Naive thymus-derived CD4-positive, alpha-beta T cell (primary cell): ENCODE results near the gene FOXO3. TPM values are rescaled to one million over a fixed set of nuclear protein-coding genes. Genes with fewer than 3 reads are reported as not detected.
"Not testable (repeated sequence)": the region's sequence is repeated elsewhere in the genome, so short reads cannot be mapped to it uniquely, and the experiment has no call there.

Experiments used
- ATAC-seq: fragments of 150-1000 bp; cut with Tn5 transposase; 2 replicates; pipeline ENCODE4 v1.10.0; 2021; ENCODE audit warnings: mild to moderate bottlenecking, moderate library complexity
- CTCF ChIA-PET: fragments of 350-600 bp; sonication (Branson Sonifier 250); formaldehyde crosslinking; loops from one replicate; lab custom pipeline; 2021; ENCODE audit warnings: antibody characterized with exemption; lab: Charles Lee
- POLR2A ChIA-PET: fragments of 350-600 bp; sonication (Branson Sonifier 250); formaldehyde crosslinking; loops from one replicate; lab custom pipeline; 2021; ENCODE audit warnings: antibody characterized with exemption, inconsistent platforms; lab: Charles Lee
- DNase-seq, 9 donors: peaks; one replicate each; pipeline versions ENCODE4 v3.0.0 to v3.0.0-alpha.2; 2020 to 2022; ENCODE audit warnings: mixed read lengths in 1 of 9
- H3K27ac ChIP-seq: one replicate; pipeline ENCODE4 v1.7.0; 2013; ENCODE audit warnings: mild to moderate bottlenecking, low read depth, low read length, moderate library complexity
- H3K27me3 ChIP-seq, 2 donors: one replicate each; pipeline ENCODE4 v1.7.0; 2013; ENCODE audit warnings: low read length in 2 of 2, mild to moderate bottlenecking in 2 of 2, moderate library complexity in 2 of 2; ENCODE audit not compliant: control insufficient read depth in 2 of 2, insufficient read depth in 2 of 2
- H3K36me3 ChIP-seq, 3 experiments: 1 replicate in 2 of 3; 2 replicates in 1 of 3; pipeline ENCODE4 v1.7.0; 2013; ENCODE audit warnings: low read length in 3 of 3, mild to moderate bottlenecking in 3 of 3, moderate library complexity in 1 of 3; ENCODE audit not compliant: insufficient read depth in 3 of 3, control insufficient read depth in 2 of 3
- H3K4me1 ChIP-seq, 2 donors: one replicate each; pipeline ENCODE4 v1.7.0; 2013; ENCODE audit warnings: low read length in 2 of 2, mild to moderate bottlenecking in 2 of 2, moderate library complexity in 1 of 2; ENCODE audit not compliant: control insufficient read depth in 2 of 2, insufficient read depth in 2 of 2
- H3K4me3 ChIP-seq: 2 replicates; pipeline ENCODE4 v1.7.0; 2013; ENCODE audit warnings: mild to moderate bottlenecking, low read length
- H3K9me3 ChIP-seq, 3 experiments: 1 replicate in 2 of 3; 2 replicates in 1 of 3; pipeline ENCODE4 v1.7.0; 2013; ENCODE audit warnings: low read length in 3 of 3; ENCODE audit not compliant: control insufficient read depth in 2 of 3
- H3K27ac Mint-ChIP-seq, 9 donors: one replicate each; pipeline ENCODE4 v1.8.0; 2020 to 2022; ENCODE audit warnings: mixed read lengths in 9 of 9, mild to moderate bottlenecking in 8 of 9, moderate library complexity in 5 of 9, inconsistent platforms in 2 of 9
- H3K27me3 Mint-ChIP-seq, 5 donors: one replicate each; pipeline ENCODE4 v1.8.0; 2021 to 2022; ENCODE audit warnings: mixed read lengths in 5 of 5, mild to moderate bottlenecking in 1 of 5
- H3K36me3 Mint-ChIP-seq, 5 donors: one replicate each; pipeline ENCODE4 v1.8.0; 2020 to 2022; ENCODE audit warnings: mixed read lengths in 5 of 5, mild to moderate bottlenecking in 3 of 5, inconsistent platforms in 1 of 5
- H3K4me1 Mint-ChIP-seq, 7 donors: one replicate each; pipeline ENCODE4 v1.8.0; 2020 to 2022; ENCODE audit warnings: mixed read lengths in 7 of 7, mild to moderate bottlenecking in 3 of 7, inconsistent platforms in 1 of 7
- H3K4me3 Mint-ChIP-seq, 10 donors: one replicate each; pipeline ENCODE4 v1.8.0; 2020 to 2022; ENCODE audit warnings: mild to moderate bottlenecking in 10 of 10, mixed read lengths in 10 of 10, moderate library complexity in 6 of 10, inconsistent platforms in 2 of 10
- H3K9me3 Mint-ChIP-seq, 11 donors: one replicate each; pipeline ENCODE4 v1.8.0; 2020 to 2022; ENCODE audit warnings: mixed read lengths in 11 of 11, mild to moderate bottlenecking in 4 of 11, inconsistent platforms in 1 of 11, moderate library complexity in 1 of 11
- intact Hi-C, 2 donors: fragments of 100-400 bp; cut with micrococcal nuclease; formaldehyde crosslinking; loops; one replicate each; pipeline ENCODE4 v1.15.1; 2023
- polyA plus RNA-seq, 2 donors: library from polyadenylated mRNA; unstranded; fragments of 300-500 nt; fragmentation: Illumina TruSeq; gene quantifications; one replicate each; pipeline ENCODE4 v1.2.3, GENCODE V29; 2021
- total RNA-seq, 6 experiments: library from RNA in 5 of 6; stranded (reverse) in 5 of 6; gene quantifications; 1 replicate in 5 of 6; 2 replicates in 1 of 6; pipeline ENCODE4 v1.2.3 and lab custom pipeline; 2021 to 2026

FOXO3 gene
- total and polyA plus RNA-seq, 7 experiments from 2014 or later, result 11.6 to 39.5 (median 20.5) TPM

GRCh38 chr6:108682383-108683119, 121.8 kb downstream of the FOXO3 start:
- H3K4me1 Mint-ChIP-seq, H3K27ac Mint-ChIP-seq, H3K4me3 ChIP-seq, H3K4me3 Mint-ChIP-seq, DNase-seq, CTCF ChIA-PET, intact Hi-C loops, POLR2A ChIA-PET, H3K27me3 Mint-ChIP-seq, ATAC-seq, H3K27me3 ChIP-seq, H3K36me3 ChIP-seq, H3K4me1 ChIP-seq, H3K9me3 ChIP-seq, H3K9me3 Mint-ChIP-seq, H3K27ac ChIP-seq: not testable (repeated sequence)
- H3K36me3 Mint-ChIP-seq, result peaks cover 7 to 46% (median 28%) of the 10 kb centered on the region in 5 donors

DNA sequence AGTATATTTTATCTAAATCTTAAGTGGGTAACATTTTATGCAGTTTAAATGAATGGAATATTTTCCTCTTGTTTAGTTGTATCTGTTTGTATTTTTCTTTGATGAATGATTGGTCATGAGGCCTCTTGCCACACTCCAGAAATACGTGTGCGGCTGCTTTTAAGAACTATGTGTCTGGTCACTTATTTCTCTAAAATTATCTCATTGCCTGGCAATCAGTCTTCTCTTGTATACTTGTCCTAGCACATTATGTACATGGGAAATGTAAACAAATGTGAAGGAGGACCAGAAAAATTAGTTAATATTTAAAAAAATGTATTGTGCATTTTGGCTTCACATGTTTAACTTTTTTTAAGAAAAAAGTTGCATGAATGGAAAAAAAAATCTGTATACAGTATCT, 123.3 kb downstream of the FOXO3 start:
- H3K4me3 Mint-ChIP-seq, DNase-seq, H3K4me1 Mint-ChIP-seq, H3K4me3 ChIP-seq, ATAC-seq, intact Hi-C loops, H3K9me3 Mint-ChIP-seq, H3K27me3 Mint-ChIP-seq, H3K4me1 ChIP-seq, H3K27ac Mint-ChIP-seq, H3K27me3 ChIP-seq, H3K9me3 ChIP-seq, CTCF ChIA-PET, POLR2A ChIA-PET, H3K27ac ChIP-seq, H3K36me3 ChIP-seq: not testable (repeated sequence)
- H3K36me3 Mint-ChIP-seq, result peaks cover 7 to 42% (median 28%) of the 10 kb centered on the region in 5 donors

DNA sequence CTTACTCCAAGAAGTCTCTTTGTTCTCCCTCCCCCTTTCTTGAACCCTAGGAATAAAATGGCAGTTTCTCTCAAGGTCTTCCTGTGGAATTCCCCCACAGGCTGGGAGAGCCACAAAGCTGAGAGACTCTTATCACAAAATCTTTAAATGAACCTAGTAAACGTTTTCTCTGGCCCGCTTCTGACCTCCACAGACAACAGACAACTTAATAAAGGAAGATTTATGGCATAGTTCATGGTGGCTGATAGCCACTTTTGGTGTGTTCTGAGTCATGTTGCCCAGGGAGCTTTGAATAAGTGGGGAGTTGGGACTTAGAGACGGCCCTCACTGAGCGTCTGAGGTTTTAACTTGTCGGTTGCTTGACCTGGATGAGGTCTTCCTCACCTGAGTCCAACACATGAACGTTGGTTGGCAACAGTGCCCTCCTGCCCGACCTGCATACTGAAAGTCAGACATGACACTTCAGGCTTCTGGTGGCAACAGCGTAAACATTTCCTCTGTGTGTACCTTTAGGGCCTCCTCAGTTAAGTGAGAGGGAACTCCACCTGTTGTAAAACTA, 124.1 kb downstream of the FOXO3 start:
- Histone ChIP-seq H3K27ac (no peak overlapping the region), H3K4me3 (no peak overlapping the region), H3K4me1 (no peaks in the 10 kb centered on the region), H3K27me3 (no peaks in the 10 kb centered on the region), H3K9me3 (no peaks in the 10 kb centered on the region), H3K36me3 (no peaks in the 10 kb centered on the region)
- Mint-ChIP-seq H3K4me1 (peaks cover 0 to 9% (median 4%) of the 10 kb centered on the region in 7 donors), H3K27me3 (no peaks in the 10 kb centered on the region), H3K9me3 (no peaks in the 10 kb centered on the region), H3K4me3 (no peak overlapping the region), H3K27ac (peak overlapping the region in 1 of 9 donors; percentile 45), H3K36me3 (peaks cover 7 to 40% (median 28%) of the 10 kb centered on the region in 5 donors)
- CTCF ChIA-PET, result no interaction called here
- POLR2A ChIA-PET, result no interaction called here
- DNase-seq (no peak), ATAC-seq (no peak)
- intact Hi-C loops, result no loop called here

- CTCF ChIA-PET, result no interaction called here
- no peak overlapping the region for H3K27ac Mint-ChIP-seq
Measured at GRCh38 chr6:108685970-108686369, 125.3 kb downstream of the FOXO3 start.

DNA sequence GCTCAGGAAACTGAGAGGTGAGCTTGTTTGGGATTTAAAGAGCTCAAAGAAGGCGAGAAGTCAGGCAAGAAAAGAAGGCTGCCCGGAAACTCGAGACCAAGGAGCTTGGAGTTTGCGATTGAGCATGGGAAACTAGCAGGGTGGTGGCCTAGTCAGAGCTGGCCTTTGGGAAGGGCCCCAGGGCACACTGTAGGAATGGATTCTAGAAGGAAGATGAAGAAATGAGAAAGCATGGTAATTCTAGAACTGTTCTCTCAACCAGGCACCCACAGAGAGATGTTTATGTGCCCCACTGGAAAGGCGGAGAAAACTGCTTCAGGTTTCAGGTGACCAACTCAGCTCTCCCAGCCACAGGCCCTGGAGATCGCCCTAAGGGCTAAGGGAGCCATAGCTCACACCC, 126.2 kb downstream of the FOXO3 start:
- peaks cover 7 to 31% (median 19%) of the 10 kb centered on the region in 5 donors for H3K36me3 Mint-ChIP-seq
- H3K4me1 Mint-ChIP-seq, result peaks cover 0 to 16% (median 8%) of the 10 kb centered on the region in 7 donors
- no peaks in the 10 kb centered on the region for H3K36me3 ChIP-seq
- H3K27ac ChIP-seq, result no peak overlapping the region
- H3K9me3 ChIP-seq, result no peaks in the 10 kb centered on the region
- DNase-seq (no peak), ATAC-seq (no peak)
- H3K27me3 ChIP-seq, result no peaks in the 10 kb centered on the region
- ChIA-PET POLR2A (no interaction called here), CTCF (interaction anchor here (0.5 kb wide), 1 partner anchor 26 kb away, joined by 3 read pairs; no protein-coding TSS in a partner anchor)
- intact Hi-C loops, result no loop called here
- no peak overlapping the region for H3K4me3 ChIP-seq
- no peaks in the 10 kb centered on the region for H3K9me3 Mint-ChIP-seq
- no peaks in the 10 kb centered on the region for H3K27me3 Mint-ChIP-seq
- H3K4me3 Mint-ChIP-seq, result no peak overlapping the region
- no peak overlapping the region for H3K27ac Mint-ChIP-seq
- H3K4me1 ChIP-seq, result no peaks in the 10 kb centered on the region

More at GRCh38 chr6:108685970-108686369, 125.3 kb downstream of the FOXO3 start:
- no peaks in the 10 kb centered on the region for H3K27me3 ChIP-seq
- H3K36me3 Mint-ChIP-seq, result peaks cover 7 to 34% (median 19%) of the 10 kb centered on the region in 5 donors
- H3K36me3 ChIP-seq, result no peaks in the 10 kb centered on the region
- H3K4me1 Mint-ChIP-seq, result peaks cover 0 to 14% (median 9%) of the 10 kb centered on the region in 7 donors
- H3K4me1 ChIP-seq, result no peaks in the 10 kb centered on the region
- no peak overlapping the region for H3K4me3 Mint-ChIP-seq
- ATAC-seq (no peak), DNase-seq (no peak)
- no peaks in the 10 kb centered on the region for H3K27me3 Mint-ChIP-seq
- POLR2A ChIA-PET, result no interaction called here
- intact Hi-C loops, result no loop called here
- H3K9me3 Mint-ChIP-seq, result no peaks in the 10 kb centered on the region
- H3K4me3 ChIP-seq, result no peak overlapping the region
- no peaks in the 10 kb centered on the region for H3K9me3 ChIP-seq
- no peak overlapping the region for H3K27ac ChIP-seq

DNA sequence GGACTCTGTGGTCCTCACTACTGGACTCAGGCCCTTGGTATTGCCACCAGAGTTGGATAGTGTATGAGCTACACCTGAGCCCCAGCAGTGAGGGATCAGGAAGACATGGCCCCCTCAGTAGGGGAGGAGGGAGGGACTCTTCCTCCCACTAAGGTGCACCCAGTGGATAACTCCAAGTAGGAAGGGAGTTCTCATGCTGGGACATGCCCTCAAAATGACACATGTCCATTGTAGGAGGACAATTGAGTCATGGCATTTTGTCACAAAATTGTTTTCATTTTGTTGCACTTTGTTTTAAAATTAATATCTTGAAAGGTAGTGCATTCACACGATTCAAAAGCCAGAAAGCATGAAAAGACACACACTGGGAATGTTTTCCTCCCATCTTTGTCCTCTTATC, 127.2 kb downstream of the FOXO3 start:
- ATAC-seq (no peak), DNase-seq (no peak)
- H3K4me1 Mint-ChIP-seq, result peaks cover 0 to 16% (median 10%) of the 10 kb centered on the region in 7 donors
- H3K27ac Mint-ChIP-seq, result no peak overlapping the region
- Histone ChIP-seq H3K4me1 (no peaks in the 10 kb centered on the region), H3K9me3 (no peaks in the 10 kb centered on the region), H3K27me3 (no peaks in the 10 kb centered on the region), H3K4me3 (no peak overlapping the region), H3K27ac (no peak overlapping the region), H3K36me3 (no peaks in the 10 kb centered on the region)
- intact Hi-C loops, result no loop called here
- no peaks in the 10 kb centered on the region for H3K9me3 Mint-ChIP-seq
- POLR2A ChIA-PET, result no interaction called here
- peaks cover 7 to 27% (median 17%) of the 10 kb centered on the region in 5 donors for H3K36me3 Mint-ChIP-seq
- H3K27me3 Mint-ChIP-seq, result no peaks in the 10 kb centered on the region
- H3K4me3 Mint-ChIP-seq, result no peak overlapping the region
- CTCF ChIA-PET, result no interaction called here
